ENCODE results near the gene NDC80. TPM values are rescaled to one million over a fixed set of nuclear protein-coding genes. Genes with fewer than 3 reads are reported as not detected.

The NDC80 gene
- total RNA-seq, 1 experiment from 2014 or later = 43.0 TPM

DNA sequence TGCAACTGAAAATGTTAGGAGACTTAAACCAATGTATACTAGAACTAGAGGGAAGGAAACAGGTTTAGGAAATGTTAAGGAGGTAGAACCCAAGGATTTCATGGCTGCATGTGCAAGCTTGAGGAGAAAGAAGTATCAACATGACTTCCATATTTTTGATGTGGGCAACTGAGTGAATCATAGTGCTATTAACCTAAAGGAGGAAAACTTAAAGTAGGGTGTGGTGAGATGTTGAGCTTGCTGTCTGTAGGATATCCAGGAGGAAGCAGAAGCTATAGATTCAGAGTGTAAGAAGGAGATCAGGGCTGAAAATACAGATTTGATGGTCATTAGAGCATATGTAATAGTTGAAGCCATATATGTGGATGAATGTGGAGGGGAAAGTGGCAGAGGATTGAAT lies 31.5 kb downstream of the NDC80 start:
- no peaks in the 10 kb centered on the region for H3K4me1 Mint-ChIP-seq
- H3K36me3 Mint-ChIP-seq = peaks cover 44% of the 10 kb centered on the region
- H3K4me3 Mint-ChIP-seq = no peak overlapping the region
- no peak for DNase-seq (ENCODE audit: low spot score)
- no peaks in the 10 kb centered on the region for H3K9me3 Mint-ChIP-seq
- no peak for ATAC-seq
- H3K27ac Mint-ChIP-seq = no peak overlapping the region
- H3K27me3 Mint-ChIP-seq (ENCODE audit: low read depth) = no peaks in the 10 kb centered on the region
- CTCF ChIA-PET = no interaction called here
- TF ChIP-seq ZNF263 (CRISPR knock-in tag; IDR thresholded peaks at IDR 0.05; ENCODE audit: low read depth) (no peak), NR3C1 (CRISPR knock-in tag; conservative IDR thresholded peaks at IDR 0.05; ENCODE audit: low read depth) (no peak), ZNF671 (CRISPR knock-in tag; IDR thresholded peaks at IDR 0.05) (no peak), GRHL2 (CRISPR knock-in tag; IDR thresholded peaks at IDR 0.05; ENCODE audit: insufficient replicate concordance, severe bottlenecking) (no peak), ZNF396 (CRISPR knock-in tag; IDR thresholded peaks at IDR 0.05; ENCODE audit: borderline replicate concordance) (no peak), NR2C2 (CRISPR knock-in tag; IDR thresholded peaks at IDR 0.05) (no peak), OVOL2 (CRISPR knock-in tag; IDR thresholded peaks at IDR 0.05; ENCODE audit: borderline replicate concordance) (no peak), ESRRA (CRISPR knock-in tag; IDR thresholded peaks at IDR 0.05; ENCODE audit: borderline replicate concordance) (no peak), FOXP1 (CRISPR knock-in tag; IDR thresholded peaks at IDR 0.05; ENCODE audit: borderline replicate concordance) (no peak)
- TF ChIP-seq, protein P1, sequence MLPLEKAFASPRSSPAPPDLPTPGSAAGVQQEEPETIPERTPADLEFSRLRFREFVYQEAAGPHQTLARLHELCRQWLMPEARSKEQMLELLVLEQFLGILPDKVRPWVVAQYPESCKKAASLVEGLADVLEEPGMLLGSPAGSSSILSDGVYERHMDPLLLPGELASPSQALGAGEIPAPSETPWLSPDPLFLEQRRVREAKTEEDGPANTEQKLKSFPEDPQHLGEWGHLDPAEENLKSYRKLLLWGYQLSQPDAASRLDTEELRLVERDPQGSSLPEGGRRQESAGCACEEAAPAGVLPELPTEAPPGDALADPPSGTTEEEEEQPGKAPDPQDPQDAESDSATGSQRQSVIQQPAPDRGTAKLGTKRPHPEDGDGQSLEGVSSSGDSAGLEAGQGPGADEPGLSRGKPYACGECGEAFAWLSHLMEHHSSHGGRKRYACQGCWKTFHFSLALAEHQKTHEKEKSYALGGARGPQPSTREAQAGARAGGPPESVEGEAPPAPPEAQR (CRISPR knock-in tag; IDR thresholded peaks at IDR 0.05) = no peak
- TF ChIP-seq, protein P2, sequence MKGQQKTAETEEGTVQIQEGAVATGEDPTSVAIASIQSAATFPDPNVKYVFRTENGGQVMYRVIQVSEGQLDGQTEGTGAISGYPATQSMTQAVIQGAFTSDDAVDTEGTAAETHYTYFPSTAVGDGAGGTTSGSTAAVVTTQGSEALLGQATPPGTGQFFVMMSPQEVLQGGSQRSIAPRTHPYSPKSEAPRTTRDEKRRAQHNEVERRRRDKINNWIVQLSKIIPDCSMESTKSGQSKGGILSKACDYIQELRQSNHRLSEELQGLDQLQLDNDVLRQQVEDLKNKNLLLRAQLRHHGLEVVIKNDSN (CRISPR knock-in tag; IDR thresholded peaks at IDR 0.05) = no peak
- TF ChIP-seq, protein P3, sequence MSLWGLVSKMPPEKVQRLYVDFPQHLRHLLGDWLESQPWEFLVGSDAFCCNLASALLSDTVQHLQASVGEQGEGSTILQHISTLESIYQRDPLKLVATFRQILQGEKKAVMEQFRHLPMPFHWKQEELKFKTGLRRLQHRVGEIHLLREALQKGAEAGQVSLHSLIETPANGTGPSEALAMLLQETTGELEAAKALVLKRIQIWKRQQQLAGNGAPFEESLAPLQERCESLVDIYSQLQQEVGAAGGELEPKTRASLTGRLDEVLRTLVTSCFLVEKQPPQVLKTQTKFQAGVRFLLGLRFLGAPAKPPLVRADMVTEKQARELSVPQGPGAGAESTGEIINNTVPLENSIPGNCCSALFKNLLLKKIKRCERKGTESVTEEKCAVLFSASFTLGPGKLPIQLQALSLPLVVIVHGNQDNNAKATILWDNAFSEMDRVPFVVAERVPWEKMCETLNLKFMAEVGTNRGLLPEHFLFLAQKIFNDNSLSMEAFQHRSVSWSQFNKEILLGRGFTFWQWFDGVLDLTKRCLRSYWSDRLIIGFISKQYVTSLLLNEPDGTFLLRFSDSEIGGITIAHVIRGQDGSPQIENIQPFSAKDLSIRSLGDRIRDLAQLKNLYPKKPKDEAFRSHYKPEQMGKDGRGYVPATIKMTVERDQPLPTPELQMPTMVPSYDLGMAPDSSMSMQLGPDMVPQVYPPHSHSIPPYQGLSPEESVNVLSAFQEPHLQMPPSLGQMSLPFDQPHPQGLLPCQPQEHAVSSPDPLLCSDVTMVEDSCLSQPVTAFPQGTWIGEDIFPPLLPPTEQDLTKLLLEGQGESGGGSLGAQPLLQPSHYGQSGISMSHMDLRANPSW (CRISPR knock-in tag; conservative IDR thresholded peaks at IDR 0.05; ENCODE audit: low read depth) = no peak
- TF ChIP-seq, protein P4, sequence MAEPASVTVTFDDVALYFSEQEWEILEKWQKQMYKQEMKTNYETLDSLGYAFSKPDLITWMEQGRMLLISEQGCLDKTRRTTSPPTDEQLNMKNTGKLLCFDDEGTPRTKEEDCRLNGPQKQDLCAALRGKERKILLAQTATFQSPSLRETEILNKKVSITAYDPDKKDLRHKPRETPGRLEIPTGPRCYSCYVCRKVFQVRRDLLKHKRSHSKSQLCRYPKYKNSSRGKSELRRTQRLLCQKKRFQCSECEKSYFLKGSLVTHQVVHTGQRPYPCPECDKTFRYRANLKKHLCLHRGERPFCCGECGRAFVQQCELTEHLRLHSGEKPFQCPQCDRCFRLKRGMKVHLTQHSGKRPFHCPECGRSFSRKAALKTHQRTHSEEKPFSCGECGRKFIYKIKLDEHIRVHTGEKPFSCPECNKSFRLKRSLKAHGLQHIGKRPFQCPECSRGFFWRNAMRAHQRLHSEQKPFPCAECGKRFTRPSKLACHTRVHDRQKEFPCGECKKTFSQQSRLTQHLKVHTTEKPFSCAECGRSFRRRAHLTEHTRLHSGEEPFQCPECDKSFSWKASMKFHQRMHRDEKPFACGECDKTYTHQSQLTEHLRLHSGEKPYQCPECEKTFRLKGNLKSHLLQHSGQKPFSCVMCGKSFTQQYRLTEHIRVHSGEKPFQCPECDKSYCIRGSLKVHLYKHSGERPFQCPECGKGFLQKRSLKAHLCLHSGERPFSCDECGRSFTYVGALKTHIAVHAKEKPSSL (CRISPR knock-in tag; conservative IDR thresholded peaks at IDR 0.05) = no peak
- POLR2A ChIA-PET = no interaction called here

DNA sequence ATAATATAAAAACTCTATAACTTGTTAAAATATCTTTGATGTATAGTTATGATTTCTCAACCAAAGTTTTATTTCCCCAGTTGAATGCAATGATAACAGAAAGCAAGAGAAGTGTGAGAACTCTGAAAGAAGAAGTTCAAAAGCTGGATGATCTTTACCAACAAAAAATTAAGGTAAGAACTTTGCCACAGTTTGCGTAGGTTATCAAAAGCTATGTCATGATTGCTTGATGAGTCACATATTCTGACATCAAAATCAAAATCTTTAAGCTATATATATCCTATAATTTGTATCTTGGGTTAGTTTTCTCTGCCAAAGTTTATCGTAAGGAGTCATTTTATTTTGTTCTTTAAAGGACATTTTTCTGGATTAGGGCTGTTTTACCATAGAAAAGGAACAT lies 35.0 kb downstream of the NDC80 start:
- H3K27me3 Mint-ChIP-seq (ENCODE audit: low read depth) = no peaks in the 10 kb centered on the region
- no peaks in the 10 kb centered on the region for H3K4me1 Mint-ChIP-seq
- ChIA-PET POLR2A (no interaction called here), CTCF (no interaction called here)
- DNase-seq (ENCODE audit: low spot score) (no peak), ATAC-seq (no peak)
- H3K27ac Mint-ChIP-seq = no peak overlapping the region
- peaks cover 41% of the 10 kb centered on the region for H3K36me3 Mint-ChIP-seq
- H3K4me3 Mint-ChIP-seq = no peak overlapping the region
- H3K9me3 Mint-ChIP-seq = no peaks in the 10 kb centered on the region
- TF ChIP-seq ZNF232 (CRISPR knock-in tag; IDR thresholded peaks at IDR 0.05) (no peak), NR2C2 (CRISPR knock-in tag; IDR thresholded peaks at IDR 0.05) (no peak), ZNF423 (CRISPR knock-in tag; IDR thresholded peaks at IDR 0.05) (no peak), CREB1 (CRISPR knock-in tag; IDR thresholded peaks at IDR 0.05) (no peak), NR3C1 (CRISPR knock-in tag; conservative IDR thresholded peaks at IDR 0.05; ENCODE audit: low read depth) (no peak), ELF4 (CRISPR knock-in tag; IDR thresholded peaks at IDR 0.05; ENCODE audit: low read depth) (no peak), MYBL2 (CRISPR knock-in tag; IDR thresholded peaks at IDR 0.05) (no peak), GRHL2 (CRISPR knock-in tag; IDR thresholded peaks at IDR 0.05; ENCODE audit: insufficient replicate concordance, severe bottlenecking) (no peak)
- TF ChIP-seq, protein P5, sequence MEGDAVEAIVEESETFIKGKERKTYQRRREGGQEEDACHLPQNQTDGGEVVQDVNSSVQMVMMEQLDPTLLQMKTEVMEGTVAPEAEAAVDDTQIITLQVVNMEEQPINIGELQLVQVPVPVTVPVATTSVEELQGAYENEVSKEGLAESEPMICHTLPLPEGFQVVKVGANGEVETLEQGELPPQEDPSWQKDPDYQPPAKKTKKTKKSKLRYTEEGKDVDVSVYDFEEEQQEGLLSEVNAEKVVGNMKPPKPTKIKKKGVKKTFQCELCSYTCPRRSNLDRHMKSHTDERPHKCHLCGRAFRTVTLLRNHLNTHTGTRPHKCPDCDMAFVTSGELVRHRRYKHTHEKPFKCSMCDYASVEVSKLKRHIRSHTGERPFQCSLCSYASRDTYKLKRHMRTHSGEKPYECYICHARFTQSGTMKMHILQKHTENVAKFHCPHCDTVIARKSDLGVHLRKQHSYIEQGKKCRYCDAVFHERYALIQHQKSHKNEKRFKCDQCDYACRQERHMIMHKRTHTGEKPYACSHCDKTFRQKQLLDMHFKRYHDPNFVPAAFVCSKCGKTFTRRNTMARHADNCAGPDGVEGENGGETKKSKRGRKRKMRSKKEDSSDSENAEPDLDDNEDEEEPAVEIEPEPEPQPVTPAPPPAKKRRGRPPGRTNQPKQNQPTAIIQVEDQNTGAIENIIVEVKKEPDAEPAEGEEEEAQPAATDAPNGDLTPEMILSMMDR (IDR thresholded peaks at IDR 0.05) = no peak
- TF ChIP-seq, protein P6, sequence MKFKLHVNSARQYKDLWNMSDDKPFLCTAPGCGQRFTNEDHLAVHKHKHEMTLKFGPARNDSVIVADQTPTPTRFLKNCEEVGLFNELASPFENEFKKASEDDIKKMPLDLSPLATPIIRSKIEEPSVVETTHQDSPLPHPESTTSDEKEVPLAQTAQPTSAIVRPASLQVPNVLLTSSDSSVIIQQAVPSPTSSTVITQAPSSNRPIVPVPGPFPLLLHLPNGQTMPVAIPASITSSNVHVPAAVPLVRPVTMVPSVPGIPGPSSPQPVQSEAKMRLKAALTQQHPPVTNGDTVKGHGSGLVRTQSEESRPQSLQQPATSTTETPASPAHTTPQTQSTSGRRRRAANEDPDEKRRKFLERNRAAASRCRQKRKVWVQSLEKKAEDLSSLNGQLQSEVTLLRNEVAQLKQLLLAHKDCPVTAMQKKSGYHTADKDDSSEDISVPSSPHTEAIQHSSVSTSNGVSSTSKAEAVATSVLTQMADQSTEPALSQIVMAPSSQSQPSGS (CRISPR knock-in tag; IDR thresholded peaks at IDR 0.05; ENCODE audit: borderline replicate concordance, low read depth) = no peak
- TF ChIP-seq, protein P7, sequence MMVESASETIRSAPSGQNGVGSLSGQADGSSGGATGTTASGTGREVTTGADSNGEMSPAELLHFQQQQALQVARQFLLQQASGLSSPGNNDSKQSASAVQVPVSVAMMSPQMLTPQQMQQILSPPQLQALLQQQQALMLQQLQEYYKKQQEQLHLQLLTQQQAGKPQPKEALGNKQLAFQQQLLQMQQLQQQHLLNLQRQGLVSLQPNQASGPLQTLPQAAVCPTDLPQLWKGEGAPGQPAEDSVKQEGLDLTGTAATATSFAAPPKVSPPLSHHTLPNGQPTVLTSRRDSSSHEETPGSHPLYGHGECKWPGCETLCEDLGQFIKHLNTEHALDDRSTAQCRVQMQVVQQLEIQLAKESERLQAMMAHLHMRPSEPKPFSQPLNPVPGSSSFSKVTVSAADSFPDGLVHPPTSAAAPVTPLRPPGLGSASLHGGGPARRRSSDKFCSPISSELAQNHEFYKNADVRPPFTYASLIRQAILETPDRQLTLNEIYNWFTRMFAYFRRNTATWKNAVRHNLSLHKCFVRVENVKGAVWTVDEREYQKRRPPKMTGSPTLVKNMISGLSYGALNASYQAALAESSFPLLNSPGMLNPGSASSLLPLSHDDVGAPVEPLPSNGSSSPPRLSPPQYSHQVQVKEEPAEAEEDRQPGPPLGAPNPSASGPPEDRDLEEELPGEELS (CRISPR knock-in tag; IDR thresholded peaks at IDR 0.05) = no peak
- TF ChIP-seq, protein P2 (CRISPR knock-in tag; IDR thresholded peaks at IDR 0.05) = no peak

Data from WTC11 (cell line).